Psoas muscle (tissue), 8 donors: ENCODE measurements around the gene FADS2. TPM values are rescaled to one million over a fixed set of nuclear protein-coding genes. Genes with fewer than 3 reads are reported as not detected.

Source experiments
- ATAC-seq, 4 donors: fragments of 200-7000 bp; cut with Tn5 transposase; one replicate each; pipeline ENCODE4 v1.9.1; 2020; ENCODE audit warnings: moderate library complexity in 3 of 4, mild to moderate bottlenecking in 2 of 4
- DNase-seq, 2 donors: peaks; one replicate each; pipeline ENCODE4 v3.0.0-alpha.2; 2020
- H3K27ac ChIP-seq: fragments of 200-600 bp; one replicate; pipeline ENCODE4 v1.8.0; 2022
- H3K27me3 ChIP-seq, 3 donors: fragments of 200-600 bp in 1 of 3; one replicate each; pipeline versions ENCODE4 v1.6.1 to v1.8.0; 2013 to 2022; ENCODE audit warnings: low read length in 2 of 3, mild to moderate bottlenecking in 2 of 3, moderate library complexity in 1 of 3; ENCODE audit not compliant: insufficient read depth in 3 of 3
- H3K36me3 ChIP-seq, 2 donors: fragments of 200-600 bp in 1 of 2; one replicate each; pipeline versions ENCODE4 v1.6.1 to v1.8.0; 2013 to 2022; ENCODE audit warnings: low read depth in 1 of 2, mild to moderate bottlenecking in 1 of 2, moderate library complexity in 1 of 2; ENCODE audit not compliant: insufficient read depth in 1 of 2
- H3K4me1 ChIP-seq: fragments of 200-600 bp; one replicate; pipeline ENCODE4 v1.8.0; 2022
- H3K4me3 ChIP-seq: fragments of 200-600 bp; one replicate; pipeline ENCODE4 v1.8.0; 2022; ENCODE audit warnings: mild to moderate bottlenecking
- H3K9me3 ChIP-seq: fragments of 200-600 bp; one replicate; pipeline ENCODE4 v1.8.0; 2022
- CTCF ChIP-seq: fragments of 200-600 bp; IDR thresholded peaks from one replicate; pipeline ENCODE4 v1.8.0; 2022; ENCODE audit warnings: antibody characterized with exemption
- WGBS, 3 donors: extraction: QIAGEN DNeasy Blood & Tissue Kit; methylation state at CpG; one replicate each; pipeline versions ENCODE4 v1.1.6 to v1.1.7; 2013; 5-methylcytosine and 5-hydroxymethylcytosine counted together
- intact Hi-C, 2 donors: fragments of 100-400 bp; cut with DNase I; formaldehyde crosslinking; loops; one replicate each; pipeline versions ENCODE4 v1.11.0 to v1.14.2; 2022
- polyA plus RNA-seq, 3 donors: library from polyadenylated mRNA; stranded (reverse); fragments of 200-250 nt; gene quantifications; one replicate each; pipeline ENCODE4 v1.2.3, GENCODE V29; 2013
- total RNA-seq, 4 donors: library from RNA; stranded (reverse); fragmentation: NEBNext Ultra II Directional in 2 of 4; extraction: Animal tissue kit (Norgen Biotek cat#: 25700) in 2 of 4; gene quantifications; one replicate each; pipeline versions ENCODE4 v1.2.1 to v1.2.4, GENCODE V29; 2021 to 2023
- donor health status: healthy with polysubstance abuse.
- donor health status: DM: no; HTN: no; CAD: no; lungs with moderate emphysema.
- donor health status: Bipolar disorder and iron deficiency.
- donor health status: healthy.
- donor health status: DM: yes; HTN: yes; CAD: no.
- donor health status: DM: no; HTN: no; CAD: no.
- donor health status: DM: no; HTN: no; CAD: no.
- donor health status: DM: yes; HTN: yes; CAD: no.

The FADS2 gene
- total and polyA plus RNA-seq, 7 donors, result 2.2 to 8.4 (median 5.5) TPM

GRCh38 chr11:61805146-61805545 lies 23.0 kb upstream of the FADS2 start:
- DNase-seq (no peak), ATAC-seq (no peak)
- Histone ChIP-seq H3K9me3 (no peaks in the 10 kb centered on the region), H3K36me3 (peaks cover 2 to 34% of the 10 kb centered on the region in 2 donors), H3K4me3 (no peak overlapping the region), H3K27ac (no peak overlapping the region), H3K27me3 (no peaks in the 10 kb centered on the region), H3K4me1 (no peaks in the 10 kb centered on the region)
- intact Hi-C loops, result no loop called here
- no peak for TF ChIP-seq CTCF
- 93 to 97% (median 95%) methylated on average over 1 of the region's 1 CpG for WGBS, 3 donors

- WGBS, 3 donors, result 94 to 96% (median 95%) methylated on average over 5 of the region's 5 CpGs
- H3K36me3 ChIP-seq, result peaks cover 2 to 41% of the 10 kb centered on the region in 2 donors
- H3K4me1 ChIP-seq, result no peaks in the 10 kb centered on the region
- no peak for ATAC-seq
- H3K4me3 ChIP-seq, result no peak overlapping the region
- DNase-seq, result no peak
- TF ChIP-seq CTCF, result no peak
- no peaks in the 10 kb centered on the region for H3K9me3 ChIP-seq
- H3K27me3 ChIP-seq, result no peaks in the 10 kb centered on the region
- intact Hi-C loops, result no loop called here
- H3K27ac ChIP-seq, result no peak overlapping the region
Measured at GRCh38 chr11:61806785-61807184, 21.3 kb upstream of the FADS2 start.

GRCh38 chr11:61810671-61811175 lies 17.4 kb upstream of the FADS2 start:
- Histone ChIP-seq H3K27ac (no peak overlapping the region), H3K9me3 (no peaks in the 10 kb centered on the region), H3K36me3 (peaks cover 0 to 32% of the 10 kb centered on the region in 2 donors), H3K4me1 (peaks cover 4% of the 10 kb centered on the region), H3K4me3 (no peak overlapping the region), H3K27me3 (no peaks in the 10 kb centered on the region)
- ATAC-seq, result no peak
- no peak for DNase-seq
- WGBS, 3 donors, result 92 to 98% (median 93%) methylated on average over 8 of the region's 8 CpGs
- no peak for TF ChIP-seq CTCF
- intact Hi-C loops, result no loop called here

- peak in 3 of 4 donors; percentile 34 to 56 (median 41) for ATAC-seq
- no peak for TF ChIP-seq CTCF
- Histone ChIP-seq H3K4me1 (peaks cover 9% of the 10 kb centered on the region), H3K27ac (peak overlapping the region; percentile 44), H3K9me3 (no peaks in the 10 kb centered on the region), H3K4me3 (no peak overlapping the region), H3K27me3 (no peaks in the 10 kb centered on the region), H3K36me3 (peaks cover 0 to 32% of the 10 kb centered on the region in 2 donors)
- intact Hi-C loops, result no loop called here
- WGBS, 3 donors, result 57 to 79% (median 74%) methylated on average over 5 of the region's 5 CpGs
- DNase-seq, result no peak
Measured at GRCh38 chr11:61811831-61812230, 16.3 kb upstream of the FADS2 start.
